Esophagus muscularis mucosa (tissue), 4 donors: ENCODE results near the gene TXLNA. TPM values are rescaled to one million over a fixed set of nuclear protein-coding genes. Genes with fewer than 3 reads are reported as not detected.
A peak's percentile ranks its signal among the peaks of the same experiment; 100 is the strongest.
"Not testable (repeated sequence)": the region's sequence is repeated elsewhere in the genome, so short reads cannot be mapped to it uniquely, and the experiment has no call there.

Source experiments
- DNase-seq: peaks from one replicate; pipeline ENCODE4 v3.0.0-alpha.2; 2017; ENCODE audit errors: extremely low spot score
- H3K27ac ChIP-seq, 4 donors: fragments of 200-600 bp; sonication (generic); replicated peaks in 1 of 4; 1 replicate in 3 of 4; 2 replicates in 1 of 4; pipeline ENCODE4 v1.5.1; 2016 to 2019; ENCODE audit warnings: mild to moderate bottlenecking in 1 of 4
- H3K27me3 ChIP-seq, 4 donors: fragments of 200-600 bp; sonication (generic); one replicate each; pipeline versions ENCODE4 v1.5.1 to v1.6.0; 2016 to 2019
- H3K36me3 ChIP-seq, 4 donors: fragments of 200-600 bp; sonication (generic); one replicate each; pipeline ENCODE4 v1.5.1; 2016 to 2019
- H3K4me1 ChIP-seq, 4 donors: fragments of 200-600 bp; sonication (generic); one replicate each; pipeline ENCODE4 v1.5.1; 2016 to 2019
- H3K4me3 ChIP-seq, 4 donors: fragments of 200-600 bp; sonication (generic); 1 replicate in 2 of 4; 2 replicates in 2 of 4; pipeline ENCODE4 v1.5.1; 2016 to 2019; ENCODE audit warnings: mild to moderate bottlenecking in 4 of 4, moderate library complexity in 1 of 4
- H3K9me3 ChIP-seq, 4 donors: fragments of 200-600 bp; sonication (generic); 1 replicate in 3 of 4; 2 replicates in 1 of 4; pipeline ENCODE4 v1.5.1; 2016 to 2019
- CTCF ChIP-seq, 3 experiments: fragments of 200-600 bp in 2 of 3; fragments of 450-650 bp in 1 of 3; sonication (generic) in 2 of 3; IDR thresholded peaks; one replicate each; pipeline ENCODE4 v1.5.1; 2017 to 2019; ENCODE audit warnings: antibody characterized with exemption in 3 of 3, mild to moderate bottlenecking in 2 of 3, moderate library complexity in 1 of 3
- EP300 ChIP-seq: sonication (generic); formaldehyde crosslinking; IDR thresholded peaks from one replicate; pipeline ENCODE4 v1.6.1; 2017; ENCODE audit warnings: antibody characterized with exemption
- POLR2A ChIP-seq: fragments of 450-650 bp; IDR thresholded peaks from one replicate; pipeline ENCODE4 v1.6.1; 2017; ENCODE audit warnings: antibody characterized with exemption, moderate library complexity, mild to moderate bottlenecking, low read depth
- POLR2AphosphoS5 ChIP-seq, 2 donors: sonication (generic); formaldehyde crosslinking; IDR thresholded peaks; one replicate each; pipeline ENCODE4 v1.6.1; 2017; ENCODE audit warnings: antibody characterized with exemption in 2 of 2
- WGBS: methylation state at CpG from one replicate; pipeline ENCODE4 v1.1.5; 2018; 5-methylcytosine and 5-hydroxymethylcytosine counted together
- intact Hi-C: fragments of 100-400 bp; cut with DNase I; formaldehyde crosslinking; loops from one replicate; pipeline ENCODE4 v1.15.1; 2023
- total RNA-seq, 4 donors: library from RNA; depleted of rRNA; stranded (reverse); fragments of >200 nt; gene quantifications; one replicate each; pipeline versions ENCODE4 v1.1.0 to v1.2.1, GENCODE V29; 2016

Gene TXLNA
- total RNA-seq, 4 donors from 2014 or later = 43.6 to 88.4 (median 70.4) TPM

GRCh38 chr1:32163405-32163804 lies 16.1 kb upstream of the TXLNA start:
- intact Hi-C loops = no loop called here
- Histone ChIP-seq H3K4me3 (no peak overlapping the region), H3K9me3 (no peaks in the 10 kb centered on the region), H3K4me1 (no peaks in the 10 kb centered on the region), H3K36me3 (peaks cover 70 to 100% (median 95%) of the 10 kb centered on the region in 4 donors), H3K27me3 (no peaks in the 10 kb centered on the region), H3K27ac (no peak overlapping the region)
- DNase-seq = no peak
- no peak for TF ChIP-seq CTCF (IDR thresholded peaks at IDR 0.05)
- TF ChIP-seq POLR2A = no peak
- no peak for TF ChIP-seq EP300
- no peak for TF ChIP-seq POLR2AphosphoS5 (IDR thresholded peaks at IDR 0.05)
- WGBS = 94% methylated on average over 2 of the region's 2 CpGs

GRCh38 chr1:32165633-32166032 lies 13.8 kb upstream of the TXLNA start:
- H3K9me3 ChIP-seq, intact Hi-C loops, H3K4me1 ChIP-seq, DNase-seq, H3K4me3 ChIP-seq, H3K27ac ChIP-seq, H3K27me3 ChIP-seq: not testable (repeated sequence)
- H3K36me3 ChIP-seq = peaks cover 74 to 100% (median 94%) of the 10 kb centered on the region in 4 donors
- WGBS = 84% methylated on average over 10 of the region's 10 CpGs

GRCh38 chr1:32170991-32171390 lies 8.5 kb upstream of the TXLNA start:
- intact Hi-C loops = no loop called here
- Histone ChIP-seq H3K27me3 (no peaks in the 10 kb centered on the region), H3K4me3 (no peak overlapping the region), H3K36me3 (peaks cover 55 to 86% (median 77%) of the 10 kb centered on the region in 4 donors), H3K9me3 (no peaks in the 10 kb centered on the region), H3K27ac (no peak overlapping the region), H3K4me1 (no peaks in the 10 kb centered on the region)
- TF ChIP-seq POLR2AphosphoS5 (IDR thresholded peaks at IDR 0.05) (no peak), POLR2A (no peak), EP300 (no peak), CTCF (IDR thresholded peaks at IDR 0.05) (no peak)
- DNase-seq = no peak
- 81% methylated on average over 4 of the region's 4 CpGs for WGBS

- 91% methylated on average over 1 of the region's 1 CpG for WGBS
- Histone ChIP-seq H3K4me1 (no peaks in the 10 kb centered on the region), H3K36me3 (peaks cover 38 to 70% (median 60%) of the 10 kb centered on the region in 4 donors), H3K27ac (no peak overlapping the region), H3K4me3 (no peak overlapping the region), H3K9me3 (no peaks in the 10 kb centered on the region), H3K27me3 (no peaks in the 10 kb centered on the region)
- TF ChIP-seq POLR2AphosphoS5 (IDR thresholded peaks at IDR 0.05) (no peak), EP300 (no peak)
- intact Hi-C loops = no loop called here
- no peak for DNase-seq
Observed at GRCh38 chr1:32172621-32173245, 6.7 kb upstream of the TXLNA start.

- intact Hi-C loops = no loop called here
- no peaks in the 10 kb centered on the region for H3K9me3 ChIP-seq
- H3K27me3 ChIP-seq = no peaks in the 10 kb centered on the region
- H3K4me1 ChIP-seq = peaks cover 30 to 48% (median 41%) of the 10 kb centered on the region in 4 donors
- peaks cover 0 to 38% (median 19%) of the 10 kb centered on the region in 4 donors for H3K36me3 ChIP-seq
- no peak for DNase-seq
- TF ChIP-seq POLR2AphosphoS5 (IDR thresholded peaks at IDR 0.05) (no peak), CTCF (IDR thresholded peaks at IDR 0.05) (no peak), POLR2A (no peak), EP300 (no peak)
- 87% methylated on average over 7 of the region's 7 CpGs for WGBS
- H3K4me3 ChIP-seq = peak overlapping the region; percentile 61 to 76 (median 70)
- H3K27ac ChIP-seq = peak overlapping the region; percentile 93 to 96 (median 94)
Observed at GRCh38 chr1:32178380-32179192, 889 bp upstream of the TXLNA start.
